OCI-LY7 (cell line): Measurements from ENCODE around the gene TSPAN31.

Experiments used
- CTCF ChIP-seq: fragments of 200-600 bp; sonication (generic); conservative IDR thresholded peaks from 2 replicates; pipeline ENCODE4 v1.5.1; 2014; ENCODE audit warnings: mild to moderate bottlenecking, antibody characterized with exemption, low read length, moderate library complexity, mixed read lengths
- EZH2phosphoT487 ChIP-seq: fragments of 200-600 bp; sonication (generic); IDR thresholded peaks from 2 replicates; pipeline ENCODE4 v1.6.1; 2018; ENCODE audit warnings: low read depth, borderline replicate concordance, mild to moderate bottlenecking, mixed run types, antibody characterized with exemption, low read length, moderate library complexity, mixed read lengths

GRCh38 chr12:57757771-57758170 is 12.9 kb downstream of the TSPAN31 start:
- TF ChIP-seq CTCF = no peak
- TF ChIP-seq EZH2phosphoT487 = no peak
